DMS153 (cell line): ENCODE results near the gene PDXDC1.
"Not testable (repeated sequence)": the region's sequence is repeated elsewhere in the genome, so short reads cannot be mapped to it uniquely, and the experiment has no call there.

Source experiments
- DNase-seq: peaks from one replicate; lab custom pipeline; 2025; lab: John Stamatoyannopoulos, UW

The PDXDC1 gene

GRCh38 chr16:15012941-15013340 lies 38.1 kb downstream of the PDXDC1 start:
- not testable (repeated sequence) for DNase-seq

- not testable (repeated sequence) for DNase-seq
Measured at GRCh38 chr16:15015671-15016070, 40.8 kb downstream of the PDXDC1 start.

GRCh38 chr16:15016354-15016753 lies 41.5 kb downstream of the PDXDC1 start:
- DNase-seq, result not testable (repeated sequence)

GRCh38 chr16:15016951-15017580 lies 42.2 kb downstream of the PDXDC1 start:
- DNase-seq, result not testable (repeated sequence)

- not testable (repeated sequence) for DNase-seq
Measured at GRCh38 chr16:15021429-15021828, 46.6 kb downstream of the PDXDC1 start.

GRCh38 chr16:15022194-15022593 lies 47.4 kb downstream of the PDXDC1 start:
- DNase-seq, result peak; percentile 54

- not testable (repeated sequence) for DNase-seq
Measured at GRCh38 chr16:15023381-15024077, 48.7 kb downstream of the PDXDC1 start.

GRCh38 chr16:15024858-15025199 lies 50.0 kb downstream of the PDXDC1 start:
- DNase-seq, result not testable (repeated sequence)

- not testable (repeated sequence) for DNase-seq
Measured at GRCh38 chr16:15025234-15025951, 50.6 kb downstream of the PDXDC1 start.

- not testable (repeated sequence) for DNase-seq
Measured at GRCh38 chr16:15027051-15027450, 52.2 kb downstream of the PDXDC1 start.

GRCh38 chr16:15027503-15028344 lies 52.9 kb downstream of the PDXDC1 start:
- DNase-seq, result not testable (repeated sequence)

- DNase-seq, result not testable (repeated sequence)
Measured at GRCh38 chr16:15028345-15028715, 53.5 kb downstream of the PDXDC1 start.

- DNase-seq, result not testable (repeated sequence)
Measured at GRCh38 chr16:15028801-15029698, 54.2 kb downstream of the PDXDC1 start.

- not testable (repeated sequence) for DNase-seq
Measured at GRCh38 chr16:15029749-15030148, 54.9 kb downstream of the PDXDC1 start.

GRCh38 chr16:15031179-15031578 lies 56.4 kb downstream of the PDXDC1 start:
- no peak for DNase-seq

- DNase-seq, result no peak
Measured at GRCh38 chr16:15031586-15031985, 56.8 kb downstream of the PDXDC1 start.

- no peak for DNase-seq
Measured at GRCh38 chr16:15032547-15033308, 57.9 kb downstream of the PDXDC1 start.

GRCh38 chr16:15033309-15033707 lies 58.5 kb downstream of the PDXDC1 start:
- no peak for DNase-seq

GRCh38 chr16:15034266-15035162 lies 59.7 kb downstream of the PDXDC1 start:
- no peak for DNase-seq
